IMR-90 (cell line): ENCODE measurements around the gene IQSEC1. TPM values are rescaled to one million over a fixed set of nuclear protein-coding genes. Genes with fewer than 3 reads are reported as not detected.

Experiments used
- ATAC-seq: fragments of 200-7000 bp; cut with Tn5 transposase; 2 replicates; pipeline ENCODE4 v1.9.1; 2020; ENCODE audit warnings: low read depth, mild to moderate bottlenecking, moderate library complexity
- BruUV-seq: library from RNA; stranded (reverse); fragments of 400-500 nt; replicated peaks from 2 replicates; lab custom pipeline; 2021; lab: Mats Ljungman, UMichigan
- CTCF ChIA-PET: fragments of 300-600 bp; formaldehyde crosslinking; extraction: SDS; loops from one replicate; lab custom pipeline; 2021; ENCODE audit warnings: antibody characterized with exemption; lab: Yijun Ruan, JAX
- POLR2A ChIA-PET: fragments of 300-600 bp; sonication (Branson Sonifier 250); formaldehyde crosslinking; loops from one replicate; lab custom pipeline; 2022; ENCODE audit warnings: antibody characterized with exemption; ENCODE audit not compliant: unreplicated experiment; lab: Charles Lee
- DNase-seq: peaks from one replicate; pipeline ENCODE4 v3.0.0; 2013
- H2AFZ ChIP-seq: replicated peaks from 2 replicates; pipeline ENCODE3; 2013; ENCODE audit warnings: low read length, mild to moderate bottlenecking; ENCODE audit not compliant: poor library complexity
- H2AK5ac ChIP-seq: 2 replicates; pipeline ENCODE4 v1.6.1; 2013; ENCODE audit warnings: low read depth, low read length, inconsistent platforms
- H2AK9ac ChIP-seq: replicated peaks from 2 replicates; pipeline ENCODE3; 2013; ENCODE audit warnings: mild to moderate bottlenecking, low read depth, low read length, moderate library complexity; ENCODE audit not compliant: poor library complexity
- H2BK120ac ChIP-seq: 2 replicates; pipeline ENCODE4 v1.6.1; 2013; ENCODE audit warnings: low read depth, low read length, inconsistent platforms
- H2BK15ac ChIP-seq: 3 replicates; pipeline ENCODE4 v1.6.1; 2013; ENCODE audit warnings: low read depth, low read length, inconsistent platforms
- H2BK20ac ChIP-seq: 2 replicates; pipeline ENCODE4 v1.6.1; 2013; ENCODE audit warnings: low read depth, mild to moderate bottlenecking, inconsistent platforms, low read length, moderate library complexity
- H2BK5ac ChIP-seq: 2 replicates; pipeline ENCODE4 v1.6.1; 2013; ENCODE audit warnings: mild to moderate bottlenecking, low read depth, low read length, inconsistent platforms; ENCODE audit not compliant: poor library complexity, severe bottlenecking
- H3K14ac ChIP-seq: replicated peaks from 2 replicates; pipeline ENCODE4 v1.6.1; 2013; ENCODE audit warnings: low read depth, low read length, inconsistent platforms
- H3K18ac ChIP-seq: 2 replicates; pipeline ENCODE4 v1.6.1; 2013; ENCODE audit warnings: low read depth, low read length, control low read depth
- H3K23ac ChIP-seq: 2 replicates; pipeline ENCODE4 v1.6.1; 2013; ENCODE audit warnings: low read depth, low read length, inconsistent platforms
- H3K27ac ChIP-seq: 2 replicates; pipeline ENCODE4 v1.5.1; 2013; ENCODE audit warnings: mild to moderate bottlenecking, control low read depth, low read length; ENCODE audit not compliant: insufficient read depth
- H3K27me3 ChIP-seq: 2 replicates; pipeline ENCODE4 v1.6.1; 2013; ENCODE audit warnings: low read length; ENCODE audit not compliant: control insufficient read depth, insufficient read depth
- H3K36me3 ChIP-seq: 2 replicates; pipeline ENCODE4 v1.6.1; 2013; ENCODE audit warnings: low read length, mixed read lengths; ENCODE audit not compliant: control insufficient read depth, insufficient read depth
- H3K4ac ChIP-seq: 2 replicates; pipeline ENCODE4 v1.6.1; 2013; ENCODE audit warnings: low read depth, low read length, inconsistent platforms
- H3K4me1 ChIP-seq: 2 replicates; pipeline ENCODE4 v1.6.1; 2013; ENCODE audit warnings: low read length, mixed read lengths; ENCODE audit not compliant: control insufficient read depth, insufficient read depth
- H3K4me2 ChIP-seq: 2 replicates; pipeline ENCODE4 v1.6.1; 2013; ENCODE audit warnings: low read depth, mild to moderate bottlenecking, control low read depth, low read length, moderate library complexity
- H3K4me3 ChIP-seq: 2 replicates; pipeline ENCODE4 v1.5.1; 2013; ENCODE audit warnings: low read depth, mild to moderate bottlenecking, control low read depth, low read length, moderate library complexity; ENCODE audit not compliant: insufficient read depth
- H3K56ac ChIP-seq: 2 replicates; pipeline ENCODE4 v1.6.1; 2013; ENCODE audit warnings: low read length, inconsistent platforms; ENCODE audit not compliant: insufficient read depth; ENCODE audit errors: extremely low read depth
- H3K79me1 ChIP-seq, 2 experiments: 2 replicates each; pipeline ENCODE4 v1.6.1; 2013; ENCODE audit warnings: low read length in 2 of 2, inconsistent platforms in 1 of 2, low read depth in 1 of 2
- H3K9ac ChIP-seq: 2 replicates; pipeline ENCODE4 v1.6.1; 2013; ENCODE audit warnings: low read depth, low read length, control low read depth
- H3K9me1 ChIP-seq: 2 replicates; pipeline ENCODE4 v1.6.1; 2013; ENCODE audit warnings: low read length, inconsistent platforms; ENCODE audit not compliant: insufficient read depth
- H3K9me3 ChIP-seq: 2 replicates; pipeline ENCODE4 v1.6.1; 2013; ENCODE audit warnings: low read length; ENCODE audit not compliant: control insufficient read depth, insufficient read depth
- H4K20me1 ChIP-seq: 2 replicates; pipeline ENCODE4 v1.6.1; 2013; ENCODE audit warnings: low read length, inconsistent platforms; ENCODE audit not compliant: insufficient read depth
- H4K5ac ChIP-seq: 2 replicates; pipeline ENCODE4 v1.6.1; 2013; ENCODE audit warnings: mild to moderate bottlenecking, low read depth, low read length, control low read depth
- H4K8ac ChIP-seq, 2 experiments: 2 replicates each; pipeline ENCODE4 v1.6.1; 2013; ENCODE audit warnings: low read depth in 2 of 2, low read length in 2 of 2, control low read depth in 1 of 2, inconsistent platforms in 1 of 2
- H4K91ac ChIP-seq: 2 replicates; pipeline ENCODE4 v1.6.1; 2013; ENCODE audit warnings: low read depth, low read length, inconsistent platforms; ENCODE audit not compliant: insufficient read depth
- BHLHE40 ChIP-seq: fragments of 150-350 bp; IDR thresholded peaks from 2 replicates; pipeline ENCODE4 v1.6.1; 2016; ENCODE audit warnings: mild to moderate bottlenecking, low read depth, low read length
- CEBPB ChIP-seq: IDR thresholded peaks from 2 replicates; pipeline ENCODE4 v1.6.1; 2012; ENCODE audit warnings: low read depth, low read length, improper control_type of control experiment
- CHD1 ChIP-seq: IDR thresholded peaks from 2 replicates; pipeline ENCODE4 v1.6.1; 2012; ENCODE audit warnings: low read depth, low read length, improper control_type of control experiment
- FOS ChIP-seq: fragments of 150-350 bp; IDR thresholded peaks from 2 replicates; pipeline ENCODE4 v1.6.1; 2016; ENCODE audit warnings: low read depth, low read length
- MAZ ChIP-seq: IDR thresholded peaks from 2 replicates; pipeline ENCODE4 v1.6.1; 2012; ENCODE audit warnings: low read depth, mild to moderate bottlenecking, low read length, improper control_type of control experiment, moderate library complexity, borderline replicate concordance
- MXI1 ChIP-seq: IDR thresholded peaks from 2 replicates; pipeline ENCODE4 v1.6.1; 2012; ENCODE audit warnings: low read depth, mild to moderate bottlenecking, low read length, moderate library complexity, borderline replicate concordance
- NFE2L2 ChIP-seq: fragments of 150-350 bp; IDR thresholded peaks from 2 replicates; pipeline ENCODE4 v1.6.1; 2016; ENCODE audit warnings: low read depth, mild to moderate bottlenecking, low read length
- POLR2A ChIP-seq: IDR thresholded peaks from 2 replicates; pipeline ENCODE4 v1.6.1; 2012; ENCODE audit warnings: mild to moderate bottlenecking, low read depth, low read length
- RAD21 ChIP-seq: IDR thresholded peaks from 2 replicates; pipeline ENCODE4 v1.6.1; 2012; ENCODE audit warnings: low read length, improper control_type of control experiment
- RCOR1 ChIP-seq: IDR thresholded peaks from 2 replicates; pipeline ENCODE4 v1.6.1; 2012; ENCODE audit warnings: mild to moderate bottlenecking, low read length, improper control_type of control experiment; ENCODE audit not compliant: insufficient replicate concordance
- RFX5 ChIP-seq: IDR thresholded peaks from 2 replicates; pipeline ENCODE4 v1.8.0; 2012; ENCODE audit warnings: low read depth, mild to moderate bottlenecking, low read length, moderate library complexity
- SMC3 ChIP-seq: fragments of 150-350 bp; IDR thresholded peaks from 2 replicates; pipeline ENCODE4 v1.6.1; 2016; ENCODE audit warnings: low read depth, mild to moderate bottlenecking, antibody characterized with exemption, low read length, moderate library complexity
- WGBS, 2 experiments: methylation state at CpG; one replicate each; pipeline versions ENCODE4 v1.1.5 to v1.1.7; 2013; ENCODE audit warnings: missing lambda C conversion rate in 2 of 2; ENCODE audit not compliant: insufficient read length in 1 of 2; ENCODE audit errors: extremely low coverage in 2 of 2; 5-methylcytosine and 5-hydroxymethylcytosine counted together
- dilution Hi-C: fragments of 300-500 bp; cut with HindIII; formaldehyde crosslinking; loops from one replicate; pipeline ENCODE4 v1.14.3; 2018; ENCODE audit warnings: low sequenced_read_pairs; ENCODE audit not compliant: unreplicated experiment
- in situ Hi-C: fragments of 300-500 bp; cut with MboI; formaldehyde crosslinking; loops from 3 replicates; pipeline ENCODE4 v1.14.3; 2019; ENCODE audit warnings: low sequenced_read_pairs, inconsistent platforms, mixed read lengths
- intact Hi-C: fragments of 100-400 bp; cut with micrococcal nuclease; formaldehyde crosslinking; loops from 2 replicates; pipeline ENCODE4 v1.10.0; 2022
- polyA plus RNA-seq, 3 experiments: library from polyadenylated mRNA; depleted of rRNA; stranded (reverse); fragments of >200 nt; gene quantifications; 2 replicates each; pipeline ENCODE4 v1.2.3, GENCODE V29; 2012; ENCODE audit warnings: low replicate concordance in 1 of 3
- total RNA-seq: library from RNA; depleted of rRNA; stranded (reverse); fragments of >200 nt; gene quantifications from 2 replicates; pipeline ENCODE4 v1.2.3, GENCODE V29; 2012
- TF ChIP-seq, protein P1 (sequence below): fragments of 150-350 bp; IDR thresholded peaks from 2 replicates; pipeline ENCODE4 v1.6.1; 2016; ENCODE audit warnings: low read depth, mild to moderate bottlenecking, low read length, moderate library complexity, borderline replicate concordance
- TF ChIP-seq, protein P2 (sequence below): conservative IDR thresholded peaks from 2 replicates; pipeline ENCODE4 v1.5.1; 2012; ENCODE audit warnings: mild to moderate bottlenecking, low read depth, low read length, improper control_type of control experiment
- TF ChIP-seq, protein P3 (sequence below): fragments of 150-350 bp; IDR thresholded peaks from 2 replicates; pipeline ENCODE4 v1.6.1; 2017; ENCODE audit warnings: mild to moderate bottlenecking, antibody characterized with exemption, low read length, low read depth

IQSEC1 gene
- total and polyA plus RNA-seq, 2 of the 4 experiments (the other 2 are of a cell fraction) = 5.9 to 11.9 TPM

DNA sequence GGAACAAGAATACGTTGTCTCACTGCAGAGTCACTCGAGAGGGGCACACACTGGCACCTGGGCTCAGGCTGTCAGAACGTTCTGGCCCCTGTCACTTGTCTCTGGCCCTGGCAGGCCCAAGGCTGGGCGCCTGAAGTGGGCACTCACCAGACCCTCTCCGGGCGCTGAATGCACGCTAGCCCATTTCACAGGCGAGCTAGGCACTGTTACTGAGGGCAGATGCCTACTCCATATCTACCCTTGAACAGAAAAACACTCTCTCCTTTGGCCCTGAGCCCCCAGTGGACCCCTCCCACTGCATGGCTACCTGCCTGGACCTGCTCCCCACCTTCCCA lies 42.3 kb upstream of the IQSEC1 start:
- Histone ChIP-seq H3K9ac (no peak overlapping the region), H2AFZ (no peak overlapping the region), H2BK120ac (no peak overlapping the region), H3K4me2 (no peak overlapping the region), H3K27ac (no peak overlapping the region), H3K27me3 (peaks cover 14% of the 10 kb centered on the region; the same call in 1 of the 2 replicates), H3K56ac (no peak overlapping the region), H3K4ac (no peak overlapping the region), H3K14ac (no peak overlapping the region), H2BK15ac (no peak overlapping the region), H4K5ac (no peak overlapping the region), H3K18ac (no peak overlapping the region), H2BK5ac (no peak overlapping the region), H4K8ac (no peak overlapping the region), H3K9me1 (no peaks in the 10 kb centered on the region), H3K9me3 (no peaks in the 10 kb centered on the region), H2AK5ac (no peak overlapping the region), H3K36me3 (no peaks in the 10 kb centered on the region), H3K4me3 (no peak overlapping the region), H4K20me1 (no peaks in the 10 kb centered on the region), H3K23ac (no peak overlapping the region), H3K4me1 (no peaks in the 10 kb centered on the region), H2BK20ac (no peak overlapping the region), H4K91ac (no peak overlapping the region), H2AK9ac (no peak overlapping the region), H3K79me1 (no peaks in the 10 kb centered on the region)
- intact Hi-C loops (no loop called here), dilution Hi-C loops (no loop called here), in situ Hi-C loops (no loop called here)
- ATAC-seq (no peak), DNase-seq (no peak)
- no TSS peak for BruUV-seq
- ChIA-PET CTCF (no interaction called here), POLR2A (no interaction called here)
- 59% methylated on average over 7 of the region's 8 CpGs; no CpG with 5 or more reads in 1 of the 2 experiments for WGBS, 2 experiments
- TF ChIP-seq RFX5 (no peak), RCOR1 (no peak), SMC3 (no peak), POLR2A (no peak), CEBPB (no peak), MXI1 (no peak), FOS (no peak), BHLHE40 (no peak), MAZ (no peak), NFE2L2 (no peak), RAD21 (no peak), CHD1 (no peak)
- TF ChIP-seq, protein P1, sequence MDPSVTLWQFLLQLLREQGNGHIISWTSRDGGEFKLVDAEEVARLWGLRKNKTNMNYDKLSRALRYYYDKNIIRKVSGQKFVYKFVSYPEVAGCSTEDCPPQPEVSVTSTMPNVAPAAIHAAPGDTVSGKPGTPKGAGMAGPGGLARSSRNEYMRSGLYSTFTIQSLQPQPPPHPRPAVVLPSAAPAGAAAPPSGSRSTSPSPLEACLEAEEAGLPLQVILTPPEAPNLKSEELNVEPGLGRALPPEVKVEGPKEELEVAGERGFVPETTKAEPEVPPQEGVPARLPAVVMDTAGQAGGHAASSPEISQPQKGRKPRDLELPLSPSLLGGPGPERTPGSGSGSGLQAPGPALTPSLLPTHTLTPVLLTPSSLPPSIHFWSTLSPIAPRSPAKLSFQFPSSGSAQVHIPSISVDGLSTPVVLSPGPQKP = no peak
- TF ChIP-seq, protein P2, sequence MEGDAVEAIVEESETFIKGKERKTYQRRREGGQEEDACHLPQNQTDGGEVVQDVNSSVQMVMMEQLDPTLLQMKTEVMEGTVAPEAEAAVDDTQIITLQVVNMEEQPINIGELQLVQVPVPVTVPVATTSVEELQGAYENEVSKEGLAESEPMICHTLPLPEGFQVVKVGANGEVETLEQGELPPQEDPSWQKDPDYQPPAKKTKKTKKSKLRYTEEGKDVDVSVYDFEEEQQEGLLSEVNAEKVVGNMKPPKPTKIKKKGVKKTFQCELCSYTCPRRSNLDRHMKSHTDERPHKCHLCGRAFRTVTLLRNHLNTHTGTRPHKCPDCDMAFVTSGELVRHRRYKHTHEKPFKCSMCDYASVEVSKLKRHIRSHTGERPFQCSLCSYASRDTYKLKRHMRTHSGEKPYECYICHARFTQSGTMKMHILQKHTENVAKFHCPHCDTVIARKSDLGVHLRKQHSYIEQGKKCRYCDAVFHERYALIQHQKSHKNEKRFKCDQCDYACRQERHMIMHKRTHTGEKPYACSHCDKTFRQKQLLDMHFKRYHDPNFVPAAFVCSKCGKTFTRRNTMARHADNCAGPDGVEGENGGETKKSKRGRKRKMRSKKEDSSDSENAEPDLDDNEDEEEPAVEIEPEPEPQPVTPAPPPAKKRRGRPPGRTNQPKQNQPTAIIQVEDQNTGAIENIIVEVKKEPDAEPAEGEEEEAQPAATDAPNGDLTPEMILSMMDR = no peak
- TF ChIP-seq, protein P3, sequence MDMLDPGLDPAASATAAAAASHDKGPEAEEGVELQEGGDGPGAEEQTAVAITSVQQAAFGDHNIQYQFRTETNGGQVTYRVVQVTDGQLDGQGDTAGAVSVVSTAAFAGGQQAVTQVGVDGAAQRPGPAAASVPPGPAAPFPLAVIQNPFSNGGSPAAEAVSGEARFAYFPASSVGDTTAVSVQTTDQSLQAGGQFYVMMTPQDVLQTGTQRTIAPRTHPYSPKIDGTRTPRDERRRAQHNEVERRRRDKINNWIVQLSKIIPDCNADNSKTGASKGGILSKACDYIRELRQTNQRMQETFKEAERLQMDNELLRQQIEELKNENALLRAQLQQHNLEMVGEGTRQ = no peak
